B cell (primary cell): ENCODE measurements around the gene WFDC5.

ENCODE experiments used
- CTCF ChIP-seq: fragments of 200-600 bp; IDR thresholded peaks from one replicate; pipeline ENCODE4 v1.8.0; 2022; ENCODE audit warnings: antibody characterized with exemption, mild to moderate bottlenecking
- EZH2 ChIP-seq: IDR thresholded peaks from 2 replicates; pipeline ENCODE4 v1.6.1; 2012; ENCODE audit warnings: borderline replicate concordance, low read depth, mild to moderate bottlenecking, moderate library complexity, low read length; ENCODE audit not compliant: insufficient read depth, poor library complexity, severe bottlenecking

- TF ChIP-seq EZH2 (no peak), CTCF (no peak)
These were observed 3.1 kb upstream of the WFDC5 start for GRCh38 chr20:45118028-45118427.
